HPDE6-E6E7 (cell line): ENCODE results near the gene ZNF148.
"Not testable (repeated sequence)": the region's sequence is repeated elsewhere in the genome, so short reads cannot be mapped to it uniquely, and the experiment has no call there.

Experiments used
- DNase-seq: peaks from one replicate; pipeline ENCODE4 v3.0.0; 2011; ENCODE audit warnings: missing footprints; ENCODE audit errors: extremely low spot score

The ZNF148 gene, protein sequence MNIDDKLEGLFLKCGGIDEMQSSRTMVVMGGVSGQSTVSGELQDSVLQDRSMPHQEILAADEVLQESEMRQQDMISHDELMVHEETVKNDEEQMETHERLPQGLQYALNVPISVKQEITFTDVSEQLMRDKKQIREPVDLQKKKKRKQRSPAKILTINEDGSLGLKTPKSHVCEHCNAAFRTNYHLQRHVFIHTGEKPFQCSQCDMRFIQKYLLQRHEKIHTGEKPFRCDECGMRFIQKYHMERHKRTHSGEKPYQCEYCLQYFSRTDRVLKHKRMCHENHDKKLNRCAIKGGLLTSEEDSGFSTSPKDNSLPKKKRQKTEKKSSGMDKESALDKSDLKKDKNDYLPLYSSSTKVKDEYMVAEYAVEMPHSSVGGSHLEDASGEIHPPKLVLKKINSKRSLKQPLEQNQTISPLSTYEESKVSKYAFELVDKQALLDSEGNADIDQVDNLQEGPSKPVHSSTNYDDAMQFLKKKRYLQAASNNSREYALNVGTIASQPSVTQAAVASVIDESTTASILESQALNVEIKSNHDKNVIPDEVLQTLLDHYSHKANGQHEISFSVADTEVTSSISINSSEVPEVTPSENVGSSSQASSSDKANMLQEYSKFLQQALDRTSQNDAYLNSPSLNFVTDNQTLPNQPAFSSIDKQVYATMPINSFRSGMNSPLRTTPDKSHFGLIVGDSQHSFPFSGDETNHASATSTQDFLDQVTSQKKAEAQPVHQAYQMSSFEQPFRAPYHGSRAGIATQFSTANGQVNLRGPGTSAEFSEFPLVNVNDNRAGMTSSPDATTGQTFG

DNA sequence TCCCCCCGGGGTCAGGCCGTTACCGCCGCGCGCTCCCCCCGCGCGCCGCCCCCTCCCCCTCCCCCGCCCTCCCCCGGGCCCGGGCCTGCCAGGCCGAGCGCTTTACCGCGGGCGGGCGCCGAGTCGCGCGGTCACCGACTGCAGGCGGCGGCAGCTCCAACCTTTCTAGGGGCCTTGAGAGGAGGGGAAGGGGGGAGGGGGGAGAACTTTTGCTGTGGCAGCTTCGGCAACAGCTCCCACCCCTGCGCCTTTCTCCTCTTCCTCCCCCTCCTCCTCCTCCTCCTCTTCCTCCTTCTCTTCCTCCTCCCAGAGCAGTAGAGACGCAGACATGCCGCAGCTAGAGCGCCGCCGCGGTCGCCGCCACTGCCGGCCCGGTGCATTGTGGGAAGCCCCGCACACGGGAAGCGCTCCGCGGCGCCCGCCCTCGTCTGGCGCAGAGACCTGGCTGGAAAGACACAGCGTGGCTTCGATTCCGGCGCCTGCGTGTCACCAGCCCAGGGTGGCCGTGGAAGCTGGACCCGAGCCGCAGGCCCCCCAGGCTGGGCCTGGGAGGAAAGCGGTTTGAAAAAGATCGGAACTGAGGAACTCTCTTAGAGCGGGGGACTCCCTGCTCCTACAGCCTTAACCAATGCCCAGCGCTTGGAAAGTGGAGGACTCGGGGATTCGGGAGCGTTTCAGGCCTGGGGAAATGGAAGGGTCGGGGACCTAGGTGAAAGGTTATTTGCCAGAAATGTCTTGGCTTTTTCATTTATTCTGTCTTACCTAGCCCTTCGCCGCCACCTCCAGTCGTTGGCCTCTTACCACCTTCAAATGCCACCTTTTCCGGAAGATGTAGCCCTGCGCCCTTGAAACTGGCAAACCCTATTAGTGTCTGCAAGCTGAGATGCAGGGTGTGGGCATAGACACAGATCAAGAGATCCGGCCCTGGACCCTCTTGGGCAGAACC, at the start of gene ZNF148:
TSS of gene ZNF148 (minus strand) at position 330 of the 946 bp plus-strand sequence. CDS start 61,685 bp downstream, outside the sequence.
- DNase-seq, result peak; percentile 74

DNA sequence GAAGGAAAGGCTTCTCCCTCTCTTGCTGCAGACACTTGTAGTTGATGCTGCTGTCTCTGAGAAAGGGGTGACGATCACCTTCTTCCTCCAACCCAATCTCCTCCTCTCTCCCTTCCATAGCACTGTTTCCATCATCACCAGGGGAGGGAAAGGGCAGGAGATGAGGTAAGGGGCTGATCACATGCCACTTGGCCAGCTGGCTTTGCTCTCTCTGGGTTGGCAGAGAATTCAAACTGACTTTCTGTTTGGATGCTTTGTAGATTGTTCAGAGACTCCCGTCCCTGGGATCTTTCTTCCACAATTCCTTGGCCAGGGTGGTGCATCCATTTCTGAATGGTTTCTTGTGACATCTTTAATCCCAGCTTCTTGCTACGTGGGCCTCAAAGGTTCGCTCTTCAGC, 43.2 kb upstream of the ZNF148 start:
- DNase-seq, result no peak

DNA sequence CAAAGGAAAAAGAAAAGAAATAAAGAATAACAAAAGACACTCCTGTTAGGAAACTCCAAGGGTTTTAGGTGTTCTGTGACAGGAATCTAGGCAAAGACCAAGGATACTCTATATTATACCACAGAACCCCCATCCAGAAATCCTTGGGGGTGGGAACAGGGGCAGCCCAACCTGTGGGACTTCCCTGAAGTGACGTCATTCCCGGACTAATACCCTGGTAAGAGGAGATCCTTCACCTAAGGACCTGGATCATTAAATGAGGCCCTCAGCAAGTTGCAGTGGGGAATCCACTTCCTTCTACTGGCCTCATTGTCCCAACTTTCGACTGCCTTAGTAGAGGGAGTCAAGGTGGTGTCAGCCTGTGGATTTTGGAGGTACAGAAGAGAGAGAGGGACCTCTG, 41.1 kb upstream of the ZNF148 start:
- DNase-seq, result no peak

DNA sequence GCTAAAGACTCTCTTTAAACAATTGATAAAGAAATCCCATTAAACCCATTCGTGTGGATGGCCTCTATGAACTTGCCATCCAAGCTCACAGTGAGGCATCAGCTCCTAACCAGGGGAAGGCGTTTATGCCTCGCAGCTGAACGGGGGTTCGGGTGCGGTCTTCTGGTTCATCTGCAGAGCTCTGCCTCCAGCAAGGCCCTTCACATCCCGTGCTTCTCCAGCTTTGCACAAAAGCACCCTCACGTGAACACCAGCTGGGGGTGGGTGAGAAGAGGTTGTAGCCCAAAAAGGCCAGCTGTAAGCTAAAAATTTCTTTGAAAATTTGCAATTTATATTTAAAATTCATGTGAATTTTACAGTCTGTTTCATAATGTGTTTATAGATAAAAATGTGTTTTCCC, 39.5 kb upstream of the ZNF148 start:
- no peak for DNase-seq

DNA sequence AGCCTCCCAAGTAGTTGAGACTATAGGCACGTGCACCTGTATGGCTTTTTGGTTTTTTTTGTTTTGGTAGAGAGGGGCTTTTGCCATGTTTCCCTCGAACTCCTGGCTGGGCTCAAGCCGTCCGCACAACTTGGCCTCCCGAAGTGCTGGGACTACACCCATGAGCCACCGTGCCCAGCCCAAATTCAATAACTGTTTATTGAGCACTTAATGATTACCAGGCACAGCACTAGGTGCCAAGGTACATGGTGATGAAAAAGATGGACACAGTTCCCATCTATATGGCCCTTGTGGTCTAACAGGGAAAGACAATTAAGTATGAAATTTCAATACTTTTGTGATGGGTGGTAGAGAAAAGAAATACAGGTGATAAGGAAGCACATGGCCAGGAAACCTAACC, 35.8 kb upstream of the ZNF148 start:
- no peak for DNase-seq

DNA sequence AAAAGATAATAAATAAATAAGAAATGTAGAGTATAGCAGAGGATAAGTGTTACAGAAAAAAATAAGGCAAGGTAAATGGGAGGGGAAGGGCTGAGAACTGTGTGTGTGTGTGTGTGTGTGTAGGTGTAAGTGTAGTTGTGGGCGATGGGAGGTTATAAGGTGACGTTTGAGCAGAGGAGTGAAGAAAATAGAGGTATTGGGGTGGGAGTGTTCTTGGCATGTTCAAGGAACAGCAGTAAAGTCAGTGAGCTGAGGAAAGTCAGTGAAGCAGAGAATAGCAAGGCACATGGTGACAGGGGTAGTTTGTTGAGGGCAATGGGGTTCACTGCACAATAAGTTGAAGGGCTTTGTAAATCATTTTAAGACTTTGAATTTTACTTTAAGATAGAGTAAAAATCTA, 30.9 kb upstream of the ZNF148 start:
- DNase-seq, result no peak

DNA sequence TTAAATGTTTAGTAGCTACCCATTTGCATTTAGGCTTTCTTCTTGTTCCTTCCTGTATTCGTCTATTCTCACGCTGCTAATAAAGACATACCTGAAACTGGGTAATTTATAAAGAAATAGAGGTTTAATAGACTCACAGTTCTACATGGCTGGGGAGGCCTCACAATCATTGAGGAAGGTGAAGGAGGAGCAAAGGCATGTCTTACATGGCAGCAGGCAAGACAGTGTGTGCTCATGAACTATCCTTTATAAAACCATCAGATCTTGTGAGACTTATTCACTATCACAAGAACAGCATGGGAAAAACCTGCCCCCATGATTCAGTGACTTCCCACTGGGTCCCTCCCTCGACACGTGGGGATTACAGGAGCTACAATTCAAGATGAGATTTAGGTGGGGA, 30.4 kb upstream of the ZNF148 start:
- not testable (repeated sequence) for DNase-seq

DNA sequence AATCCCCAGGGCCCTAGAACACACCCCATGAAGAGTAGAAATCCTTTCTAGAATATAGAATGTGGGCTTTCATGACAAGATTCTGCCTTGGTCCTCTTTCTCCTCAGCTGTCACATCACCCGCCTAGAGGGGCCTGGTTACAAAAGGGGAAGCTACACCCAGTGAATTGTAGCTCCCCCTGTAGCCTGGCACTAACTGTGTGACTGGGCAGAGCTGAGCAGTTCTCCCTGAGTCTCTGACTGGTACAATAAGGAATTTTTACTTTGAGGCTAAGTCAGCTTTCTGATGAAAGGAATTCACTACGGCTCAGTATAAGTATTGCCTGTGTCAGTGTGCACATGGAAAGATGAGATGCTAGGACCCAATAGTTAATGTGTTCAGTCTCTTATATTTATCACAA, 28.7 kb upstream of the ZNF148 start:
- no peak for DNase-seq

DNA sequence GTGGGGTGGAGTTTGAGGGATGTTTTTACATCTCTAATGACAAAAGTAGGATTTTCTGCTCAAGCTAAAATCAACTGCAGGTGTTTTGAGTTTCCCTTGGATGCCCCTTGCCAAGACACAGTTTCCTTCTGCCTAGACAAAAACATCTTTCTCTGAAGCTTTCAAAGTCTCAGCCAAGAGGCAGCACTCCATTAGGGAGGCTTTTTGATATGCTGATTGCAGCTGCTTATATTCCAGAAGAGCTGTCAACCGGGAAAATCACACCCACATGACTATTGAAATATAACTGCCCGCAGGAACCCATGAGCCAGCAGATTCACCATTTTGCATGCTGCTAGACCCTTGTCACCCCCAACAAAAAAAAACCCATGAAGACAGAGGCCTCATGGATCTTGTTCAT, 27.5 kb upstream of the ZNF148 start:
- no peak for DNase-seq

DNA sequence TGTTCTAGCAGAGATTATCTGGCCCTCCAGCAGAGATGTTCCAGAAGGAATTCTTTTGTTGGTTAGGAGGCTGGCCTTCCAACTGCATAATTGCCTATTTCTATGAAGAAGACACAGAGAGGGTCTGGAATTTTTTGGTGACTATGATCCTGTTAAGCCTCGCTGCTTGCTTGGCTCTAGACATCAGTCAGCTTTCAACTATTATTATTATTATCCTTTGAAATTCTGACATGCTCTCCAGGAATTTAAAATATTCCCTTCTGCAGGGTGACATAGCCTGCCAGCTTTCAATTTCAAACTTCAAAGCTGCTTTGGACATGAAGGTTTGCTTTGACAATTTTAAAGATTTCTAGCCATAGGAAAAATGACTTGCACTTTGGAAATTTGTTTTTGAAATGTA, 26.3 kb upstream of the ZNF148 start:
- no peak for DNase-seq

DNA sequence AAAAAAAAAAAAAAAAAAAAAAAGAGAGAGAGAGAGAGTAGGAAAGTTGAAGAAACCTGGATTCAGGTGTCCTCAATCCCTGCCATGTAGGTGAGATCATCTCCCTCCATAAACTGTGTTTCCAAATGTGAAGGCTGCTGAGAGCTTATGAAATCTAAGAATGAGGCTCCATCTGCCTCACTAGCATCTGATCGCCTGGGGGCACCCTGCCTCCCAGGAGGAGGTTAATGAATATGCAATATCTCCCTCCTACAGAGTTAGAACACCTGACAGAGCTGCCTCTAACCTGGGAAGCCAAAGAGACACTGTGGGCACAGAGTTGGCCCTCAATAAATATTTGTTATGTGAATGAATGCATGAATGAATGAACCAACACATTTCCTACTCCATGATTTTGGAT, 23.8 kb upstream of the ZNF148 start:
- DNase-seq, result no peak

DNA sequence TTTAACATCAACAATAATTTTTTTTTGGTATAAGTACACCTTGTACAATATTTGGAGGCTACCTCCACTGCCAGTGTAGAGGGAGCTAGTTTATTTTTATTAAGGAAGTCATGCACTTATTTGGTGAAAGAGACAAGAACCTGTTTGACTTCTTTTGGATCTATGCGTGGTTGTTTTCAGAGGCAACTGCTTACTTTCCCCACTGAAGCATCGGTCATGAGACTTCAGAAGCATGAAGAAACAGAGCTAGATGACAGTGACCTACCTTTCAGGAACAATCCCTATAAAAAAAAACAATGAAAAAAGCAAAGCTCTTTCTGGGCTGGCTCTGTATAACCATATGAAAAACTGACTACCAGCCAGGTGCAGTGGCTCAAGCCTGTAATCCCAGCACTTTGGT, 20.0 kb upstream of the ZNF148 start:
- DNase-seq, result no peak

DNA sequence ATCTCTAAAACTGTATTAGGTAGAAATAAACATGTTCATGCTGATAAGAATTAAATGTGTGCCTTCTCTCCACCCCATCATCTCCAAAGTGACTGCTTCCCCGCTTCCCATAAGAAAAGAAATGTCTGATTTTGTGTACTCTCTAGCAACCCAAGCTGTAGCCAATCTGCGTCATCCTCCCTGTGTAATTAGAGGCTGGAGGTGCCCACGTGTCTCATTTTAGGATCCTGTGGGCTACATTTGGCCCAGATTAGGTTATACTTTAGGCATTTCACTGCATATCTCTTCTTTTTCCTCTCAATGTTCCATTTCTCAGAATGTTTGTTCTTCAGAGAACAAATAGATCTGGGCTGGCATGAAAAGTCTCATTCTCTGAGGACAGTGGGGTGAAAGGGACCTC, 19.3 kb upstream of the ZNF148 start:
- DNase-seq, result no peak

DNA sequence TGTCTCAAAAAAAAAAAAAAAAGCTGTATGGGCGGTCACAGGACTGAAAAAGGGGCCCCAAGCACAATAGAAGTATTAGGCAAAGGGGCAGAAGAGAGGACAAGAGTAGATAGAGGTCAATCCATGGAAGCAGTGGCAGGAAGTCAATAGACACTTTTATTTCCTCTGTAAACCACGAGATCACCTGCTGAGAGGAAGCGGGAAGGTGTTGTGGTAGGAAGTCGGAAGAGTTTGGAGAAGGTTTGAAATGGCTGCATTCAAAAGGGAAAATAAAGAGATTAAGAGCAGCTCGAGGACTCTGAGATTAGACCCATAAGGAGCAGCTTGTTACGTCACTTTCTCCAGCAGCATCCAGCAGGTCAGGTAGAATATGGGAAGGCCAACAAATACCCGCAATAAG, 14.2 kb upstream of the ZNF148 start:
- no peak for DNase-seq

DNA sequence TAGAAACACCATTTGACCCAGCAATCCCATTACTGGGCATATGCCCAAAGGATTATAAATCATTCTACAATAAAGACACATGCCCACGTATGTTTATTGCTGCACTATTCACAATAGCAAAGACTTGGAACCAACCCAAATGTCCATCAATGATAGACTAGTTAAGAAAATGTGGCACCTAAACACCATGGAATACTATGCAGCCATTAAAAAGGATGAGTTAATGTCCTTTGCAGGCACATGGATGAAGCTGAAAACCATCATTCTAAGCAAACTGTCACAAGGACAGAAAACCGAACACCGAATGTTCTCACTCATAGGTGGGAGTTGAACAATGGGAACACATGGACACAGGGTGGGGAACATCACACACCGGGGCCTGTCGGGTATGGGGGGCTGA, 13.2 kb upstream of the ZNF148 start:
- not testable (repeated sequence) for DNase-seq

DNA sequence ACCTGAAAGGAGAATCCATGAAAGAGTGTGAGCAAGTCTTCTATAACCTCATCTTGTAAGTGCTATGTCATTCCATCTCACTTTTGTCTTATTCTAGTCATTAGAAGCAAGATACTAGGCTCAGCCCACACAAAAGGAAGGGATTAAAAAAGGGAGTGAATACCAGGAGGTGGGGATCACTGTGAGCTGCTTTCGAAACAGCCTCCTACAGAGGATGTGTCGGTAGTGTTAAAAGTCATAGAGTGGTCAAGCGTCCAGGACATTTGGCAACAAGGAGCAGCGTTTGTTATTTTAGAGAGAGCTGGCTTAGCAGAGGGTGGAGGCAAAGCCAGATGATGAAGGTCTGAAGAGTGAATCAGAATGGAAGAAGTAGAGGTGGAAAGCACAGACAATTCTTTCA, 11.7 kb upstream of the ZNF148 start:
- DNase-seq, result no peak

DNA sequence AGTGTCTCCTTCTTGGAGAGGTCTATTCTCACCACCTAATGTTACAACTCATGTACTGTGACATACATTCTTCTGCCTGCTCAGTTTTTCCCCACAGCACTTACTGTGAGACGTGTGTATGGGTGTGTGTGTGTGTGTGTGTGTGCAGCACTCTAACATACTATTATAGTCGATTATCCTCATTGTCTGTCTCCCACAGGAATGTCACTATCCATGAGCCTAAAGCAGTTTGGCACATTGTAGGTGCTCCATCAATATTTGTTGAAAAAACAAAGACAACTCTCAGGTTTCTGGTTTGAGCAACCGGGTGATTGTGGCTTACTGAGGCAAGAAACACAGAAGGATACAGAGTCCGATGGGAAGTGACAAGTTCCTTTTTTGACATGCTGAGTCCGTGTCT, 8.6 kb upstream of the ZNF148 start:
- no peak for DNase-seq

DNA sequence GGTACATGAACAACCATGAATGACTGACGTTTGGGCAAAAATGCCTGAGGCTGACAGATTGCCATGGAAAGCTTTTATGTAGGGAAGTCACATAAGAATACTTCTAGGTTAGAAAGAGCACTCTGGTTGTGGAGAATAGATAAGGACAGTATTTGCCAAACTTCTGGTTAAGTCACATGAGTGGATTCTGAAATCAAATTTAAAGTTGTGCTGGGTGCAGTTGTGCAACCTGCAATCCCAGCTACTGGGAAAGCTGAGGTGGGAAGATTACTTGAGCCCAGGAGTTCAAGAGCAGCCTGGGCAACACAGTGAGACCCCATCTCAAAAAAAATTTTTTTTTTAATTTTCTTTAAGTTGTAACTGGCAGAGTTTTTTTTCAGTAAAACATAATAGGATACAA, 7.2 kb upstream of the ZNF148 start:
- DNase-seq, result no peak

DNA sequence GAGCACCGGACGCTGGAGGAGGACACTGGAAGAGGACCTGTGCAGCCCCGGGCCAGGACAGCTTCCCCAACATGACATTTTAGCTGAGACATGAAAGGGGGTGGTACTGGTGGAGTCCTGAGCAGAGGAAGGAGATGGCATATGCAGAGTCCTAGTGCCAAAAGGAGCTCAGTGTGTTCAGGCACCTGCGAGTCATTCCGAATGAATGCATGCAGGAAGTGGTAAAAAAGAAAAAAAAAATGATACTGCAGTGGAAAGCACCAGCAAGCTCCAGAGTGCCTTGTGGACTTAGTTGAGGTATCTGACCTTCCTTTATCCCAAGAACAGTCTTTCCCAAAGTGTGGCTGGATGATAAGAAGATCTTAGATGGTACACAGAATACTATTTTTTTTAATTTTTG, 6.6 kb upstream of the ZNF148 start:
- DNase-seq, result no peak

DNA sequence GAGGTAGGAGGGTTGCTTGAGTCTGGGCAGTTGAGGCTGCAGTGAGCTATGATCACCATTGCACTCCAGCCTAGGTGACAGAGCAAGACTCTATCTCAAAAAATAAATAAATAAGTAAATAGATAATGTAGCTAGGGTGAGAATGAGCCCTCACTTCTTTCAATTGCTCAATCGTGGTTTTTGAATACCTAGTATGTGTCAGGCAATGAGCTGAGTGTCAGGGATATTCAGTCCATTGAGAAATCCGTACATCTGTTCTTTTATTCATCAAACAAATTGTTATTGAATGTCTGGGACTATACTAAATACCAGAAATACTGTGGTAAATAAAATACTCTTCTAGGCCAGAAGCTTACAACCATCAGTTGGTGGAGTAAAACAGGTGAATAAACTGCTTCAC, 6.2 kb upstream of the ZNF148 start:
- no peak for DNase-seq

DNA sequence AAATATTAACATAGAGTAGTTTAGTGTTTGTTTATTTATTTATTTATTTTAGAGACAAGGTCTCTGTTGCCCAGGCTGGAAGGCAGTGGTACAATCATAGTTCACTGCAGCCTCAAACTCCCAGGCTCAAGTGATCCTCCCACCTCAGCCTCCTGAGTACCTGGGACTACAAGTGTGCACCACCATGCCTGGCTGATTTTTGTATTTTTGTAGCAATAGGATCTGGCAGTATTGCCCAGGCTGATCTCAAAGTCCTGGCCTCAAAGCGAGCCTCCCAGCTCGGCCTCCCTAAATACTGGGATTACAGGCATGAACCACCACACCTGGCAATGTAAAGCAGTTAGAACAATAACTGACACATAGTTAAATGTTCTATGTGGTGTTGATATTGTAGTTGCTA, 4.4 kb upstream of the ZNF148 start:
- DNase-seq, result no peak

DNA sequence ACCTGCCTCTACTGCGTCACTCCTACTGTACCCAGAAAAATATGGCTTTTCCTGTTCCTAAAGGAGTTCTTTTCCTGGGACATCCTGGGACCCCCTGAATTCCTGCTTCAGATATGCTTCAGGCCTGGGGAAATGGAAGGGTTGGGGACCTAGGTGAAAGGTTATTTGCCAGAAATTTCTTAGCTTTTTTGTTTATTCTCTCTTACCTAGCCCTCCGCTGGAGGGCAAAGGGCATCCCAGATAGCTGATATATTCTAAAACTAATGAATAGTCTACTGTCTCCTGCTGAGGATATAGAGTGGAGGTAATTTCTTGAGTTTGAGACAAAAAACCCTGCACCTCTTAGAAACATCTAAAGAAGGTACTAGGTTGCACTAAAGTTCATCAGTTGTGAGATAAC, 3.6 kb upstream of the ZNF148 start:
- DNase-seq, result no peak
